Measurements from ENCODE around the gene NATD1.

DNA sequence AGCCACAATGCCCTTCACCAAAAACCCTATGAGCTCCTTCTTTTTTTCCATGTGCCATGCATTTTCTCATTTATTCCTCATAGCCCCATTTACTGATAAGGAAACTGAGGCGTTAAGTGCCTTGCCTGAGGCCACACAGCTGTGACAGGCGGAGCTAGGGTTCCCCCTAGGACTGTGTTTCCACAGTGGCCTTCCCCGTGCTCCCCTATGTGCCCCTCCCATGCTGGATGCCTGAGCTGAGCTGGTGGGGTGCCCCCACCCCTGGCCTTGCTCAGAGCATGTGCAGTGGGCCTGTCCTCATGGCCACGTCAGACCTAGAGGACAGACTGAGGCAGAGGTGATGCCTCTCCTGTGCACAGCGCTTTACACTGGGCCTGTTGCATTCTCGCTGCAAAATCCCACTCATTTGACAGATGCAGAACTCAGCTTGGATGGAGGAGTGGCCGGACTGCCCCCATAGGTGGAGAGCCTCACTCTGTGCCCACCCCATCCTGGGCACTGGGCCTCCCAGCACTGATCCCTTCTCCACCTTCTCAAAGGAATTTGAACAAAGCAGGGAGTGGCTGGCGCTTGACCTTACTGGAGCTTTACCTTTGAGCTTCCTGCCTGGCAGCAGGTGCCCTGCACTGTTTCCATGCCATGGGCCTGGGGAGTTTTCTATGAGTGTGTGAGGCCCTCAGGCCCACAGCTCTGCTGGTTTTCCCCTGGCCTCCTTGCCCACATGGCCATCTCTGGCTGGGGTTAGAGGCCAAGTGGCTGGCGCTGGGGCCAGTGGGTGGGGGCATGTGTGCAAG, 33.9 kb upstream of the NATD1 start:
- TF ChIP-seq CTCF (IDR thresholded peaks at IDR 0.05; ENCODE audit: poor library complexity) (no peak), EZH2phosphoT487 (IDR thresholded peaks at IDR 0.05; ENCODE audit: low read depth, severe bottlenecking, unreplicated experiment) (no peak)

Measured in hepatocyte (in vitro differentiated cells).